HEK293T (cell line): ENCODE results near the gene SLC30A9.

Experiments used
- BHLHE40 ChIP-seq: fragments of 450-650 bp; IDR thresholded peaks from 2 replicates; pipeline ENCODE4 v1.6.1; 2016; ENCODE audit warnings: mild to moderate bottlenecking, moderate library complexity, borderline replicate concordance
- CTBP1 ChIP-seq: fragments of 450-650 bp; IDR thresholded peaks from 2 replicates; pipeline ENCODE4 v1.6.1; 2016; ENCODE audit warnings: borderline replicate concordance
- ELF4 ChIP-seq: fragments of 450-650 bp; IDR thresholded peaks from 2 replicates; pipeline ENCODE4 v1.6.1; 2017; ENCODE audit warnings: antibody characterized with exemption
- FOXA1 ChIP-seq: fragments of 450-650 bp; IDR thresholded peaks from 2 replicates; pipeline ENCODE4 v1.6.1; 2016; ENCODE audit warnings: mild to moderate bottlenecking
- FOXM1 ChIP-seq: fragments of 450-650 bp; IDR thresholded peaks from 2 replicates; pipeline ENCODE4 v1.6.1; 2017; ENCODE audit warnings: mild to moderate bottlenecking, borderline replicate concordance
- HDGF ChIP-seq: fragments of 450-650 bp; IDR thresholded peaks from 2 replicates; pipeline ENCODE4 v1.6.1; 2017; ENCODE audit warnings: antibody characterized with exemption, borderline replicate concordance
- LEF1 ChIP-seq: fragments of 450-650 bp; IDR thresholded peaks from 2 replicates; pipeline ENCODE4 v1.6.1; 2017; ENCODE audit warnings: mild to moderate bottlenecking, borderline replicate concordance
- SP1 ChIP-seq: fragments of 450-650 bp; IDR thresholded peaks from 2 replicates; pipeline ENCODE4 v1.6.1; 2017
- SUZ12 ChIP-seq: fragments of 450-650 bp; IDR thresholded peaks from 2 replicates; pipeline ENCODE4 v1.6.1; 2016; ENCODE audit warnings: mild to moderate bottlenecking
- TARDBP ChIP-seq: fragments of 450-650 bp; IDR thresholded peaks from 2 replicates; pipeline ENCODE4 v1.6.1; 2016
- ZNF384 ChIP-seq: fragments of 450-650 bp; IDR thresholded peaks from 2 replicates; pipeline ENCODE4 v1.6.1; 2016
- TF ChIP-seq, protein P1 (sequence below): fragments of 450-650 bp; IDR thresholded peaks from 2 replicates; pipeline ENCODE4 v1.6.1; 2016

DNA sequence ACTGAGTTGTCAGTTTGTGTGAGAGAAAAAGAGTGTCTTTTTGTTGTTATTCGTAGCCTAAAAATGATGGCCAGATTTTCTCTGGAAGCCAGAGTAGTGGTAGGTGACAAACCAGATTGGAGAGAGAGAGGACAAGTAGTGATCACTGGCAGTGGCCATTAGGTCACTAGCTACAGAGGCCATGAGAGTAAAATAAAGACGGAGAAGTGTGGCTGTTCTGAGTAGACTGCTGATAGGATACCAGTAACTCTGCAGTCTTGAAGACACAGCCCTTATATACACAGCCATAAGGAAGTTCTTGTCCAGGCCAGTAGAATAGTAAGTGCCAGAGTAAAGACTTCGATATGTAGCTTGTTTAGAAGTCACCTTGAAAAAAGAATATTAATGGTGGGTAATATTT is 7.7 kb downstream of the SLC30A9 start:
- no peak for TF ChIP-seq TARDBP
- TF ChIP-seq BHLHE40 = no peak
- TF ChIP-seq, protein P1, sequence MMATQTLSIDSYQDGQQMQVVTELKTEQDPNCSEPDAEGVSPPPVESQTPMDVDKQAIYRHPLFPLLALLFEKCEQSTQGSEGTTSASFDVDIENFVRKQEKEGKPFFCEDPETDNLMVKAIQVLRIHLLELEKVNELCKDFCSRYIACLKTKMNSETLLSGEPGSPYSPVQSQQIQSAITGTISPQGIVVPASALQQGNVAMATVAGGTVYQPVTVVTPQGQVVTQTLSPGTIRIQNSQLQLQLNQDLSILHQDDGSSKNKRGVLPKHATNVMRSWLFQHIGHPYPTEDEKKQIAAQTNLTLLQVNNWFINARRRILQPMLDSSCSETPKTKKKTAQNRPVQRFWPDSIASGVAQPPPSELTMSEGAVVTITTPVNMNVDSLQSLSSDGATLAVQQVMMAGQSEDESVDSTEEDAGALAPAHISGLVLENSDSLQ = no peak
- TF ChIP-seq FOXM1 = no peak
- TF ChIP-seq FOXA1 = no peak
- TF ChIP-seq SP1 = no peak
- no peak for TF ChIP-seq ZNF384
- no peak for TF ChIP-seq CTBP1
- no peak for TF ChIP-seq HDGF
- TF ChIP-seq SUZ12 = no peak
- no peak for TF ChIP-seq ELF4
- no peak for TF ChIP-seq LEF1
